Prostate gland (tissue), 2 donors: Measurements from ENCODE around the gene CFAP97D1. TPM values are rescaled to one million over a fixed set of nuclear protein-coding genes. Genes with fewer than 3 reads are reported as not detected.

Experiments
- DNase-seq: peaks from one replicate; pipeline ENCODE4 v3.0.0-alpha.2; 2019; ENCODE audit warnings: low spot score
- H3K27ac ChIP-seq, 2 donors: fragments of 200-600 bp; sonication (generic); 2 replicates each; pipeline ENCODE4 v1.5.1; 2017 to 2019
- H3K27me3 ChIP-seq: fragments of 200-600 bp; sonication (generic); replicated peaks from 2 replicates; pipeline ENCODE4 v1.5.1; 2019; ENCODE audit not compliant: insufficient read depth
- H3K36me3 ChIP-seq, 2 donors: fragments of 200-600 bp; sonication (generic); 1 replicate in 1 of 2; 2 replicates in 1 of 2; pipeline versions ENCODE4 v1.5.1 to v1.8.1; 2017 to 2019
- H3K4me1 ChIP-seq: fragments of 200-600 bp; sonication (generic); replicated peaks from 2 replicates; pipeline ENCODE4 v1.5.1; 2019
- H3K4me3 ChIP-seq, 2 donors: fragments of 200-600 bp; sonication (generic); 2 replicates each; pipeline ENCODE4 v1.5.1; 2017 to 2019
- H3K9me3 ChIP-seq: fragments of 200-600 bp; sonication (generic); 2 replicates; pipeline ENCODE4 v1.5.1; 2017
- POLR2A ChIP-seq: fragments of 450-650 bp; IDR thresholded peaks from one replicate; pipeline ENCODE4 v1.6.1; 2016; ENCODE audit warnings: antibody characterized with exemption, mild to moderate bottlenecking
- POLR2AphosphoS5 ChIP-seq: sonication (generic); formaldehyde crosslinking; IDR thresholded peaks from one replicate; pipeline ENCODE4 v1.6.1; 2017; ENCODE audit warnings: antibody characterized with exemption
- WGBS: methylation state at CpG from one replicate; pipeline ENCODE4 v1.1.5; 2018; 5-methylcytosine and 5-hydroxymethylcytosine counted together
- intact Hi-C: fragments of 100-400 bp; cut with DNase I; formaldehyde crosslinking; loops from one replicate; pipeline ENCODE4 v1.14.2; 2022
- total RNA-seq, 2 donors: library from RNA; depleted of rRNA; stranded (reverse); fragments of >200 nt; gene quantifications; one replicate each; pipeline ENCODE4 v1.1.0, GENCODE V29; 2016
- TF ChIP-seq, protein P1 (sequence below), 4 experiments: fragments of 200-600 bp in 2 of 4; fragments of 450-650 bp in 2 of 4; sonication (generic) in 2 of 4; IDR thresholded peaks; 1 replicate in 3 of 4; 2 replicates in 1 of 4; pipeline ENCODE4 v1.5.1; 2016 to 2019; ENCODE audit warnings: antibody characterized with exemption in 4 of 4, mild to moderate bottlenecking in 2 of 4, moderate library complexity in 2 of 4

Gene CFAP97D1
- total RNA-seq, 2 donors from 2014 or later, result 1.1 TPM; not detected in 1

DNA sequence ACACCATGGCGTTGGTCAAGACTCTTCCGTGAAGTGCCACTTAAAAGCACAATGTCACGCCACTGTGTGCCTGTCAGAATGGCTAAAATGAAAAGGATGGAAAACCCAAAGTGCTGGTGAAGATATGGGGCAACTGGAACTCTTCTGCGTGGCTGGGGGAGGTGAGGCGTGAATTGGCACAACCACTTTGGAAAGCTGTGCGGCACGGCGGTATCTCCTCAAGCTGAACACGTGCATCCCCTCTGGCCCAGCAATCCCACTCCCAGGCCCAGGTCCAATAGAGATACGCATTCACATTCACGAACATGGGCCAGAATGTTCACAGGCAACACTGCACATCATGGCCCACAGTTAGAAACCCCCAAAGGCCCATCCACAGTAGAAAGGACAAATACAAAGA, 10.4 kb upstream of the CFAP97D1 start:
- TF ChIP-seq, protein P1, sequence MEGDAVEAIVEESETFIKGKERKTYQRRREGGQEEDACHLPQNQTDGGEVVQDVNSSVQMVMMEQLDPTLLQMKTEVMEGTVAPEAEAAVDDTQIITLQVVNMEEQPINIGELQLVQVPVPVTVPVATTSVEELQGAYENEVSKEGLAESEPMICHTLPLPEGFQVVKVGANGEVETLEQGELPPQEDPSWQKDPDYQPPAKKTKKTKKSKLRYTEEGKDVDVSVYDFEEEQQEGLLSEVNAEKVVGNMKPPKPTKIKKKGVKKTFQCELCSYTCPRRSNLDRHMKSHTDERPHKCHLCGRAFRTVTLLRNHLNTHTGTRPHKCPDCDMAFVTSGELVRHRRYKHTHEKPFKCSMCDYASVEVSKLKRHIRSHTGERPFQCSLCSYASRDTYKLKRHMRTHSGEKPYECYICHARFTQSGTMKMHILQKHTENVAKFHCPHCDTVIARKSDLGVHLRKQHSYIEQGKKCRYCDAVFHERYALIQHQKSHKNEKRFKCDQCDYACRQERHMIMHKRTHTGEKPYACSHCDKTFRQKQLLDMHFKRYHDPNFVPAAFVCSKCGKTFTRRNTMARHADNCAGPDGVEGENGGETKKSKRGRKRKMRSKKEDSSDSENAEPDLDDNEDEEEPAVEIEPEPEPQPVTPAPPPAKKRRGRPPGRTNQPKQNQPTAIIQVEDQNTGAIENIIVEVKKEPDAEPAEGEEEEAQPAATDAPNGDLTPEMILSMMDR (IDR thresholded peaks at IDR 0.05), result no peak
- TF ChIP-seq POLR2A (no peak), POLR2AphosphoS5 (no peak)
- peaks cover 9% of the 10 kb centered on the region for H3K4me1 ChIP-seq
- WGBS, result 94% methylated on average over 11 of the region's 11 CpGs

GRCh38 chr17:43770957-43771356, 9.3 kb upstream of the CFAP97D1 start:
- H3K27me3 ChIP-seq, result no peaks in the 10 kb centered on the region
- DNase-seq, result no peak
- WGBS, result 93% methylated on average over 2 of the region's 2 CpGs
- H3K36me3 ChIP-seq, result peaks cover 0 to 14% of the 10 kb centered on the region in 2 donors
- intact Hi-C loops, result loop anchor here (10.0 kb wide), 1 partner anchor 366 kb away; no protein-coding TSS in a partner anchor
- no peak overlapping the region for H3K4me3 ChIP-seq
- TF ChIP-seq, protein P1 (IDR thresholded peaks at IDR 0.05), result no peak
- TF ChIP-seq POLR2A (no peak), POLR2AphosphoS5 (no peak)
- H3K27ac ChIP-seq, result no peak overlapping the region
- no peaks in the 10 kb centered on the region for H3K9me3 ChIP-seq
- peaks cover 9% of the 10 kb centered on the region for H3K4me1 ChIP-seq

More for the DNA sequence above, 10.4 kb upstream of the CFAP97D1 start:
- DNase-seq, result no peak
- H3K9me3 ChIP-seq, result no peaks in the 10 kb centered on the region
- peaks cover 0 to 14% of the 10 kb centered on the region in 2 donors for H3K36me3 ChIP-seq
- no peak overlapping the region for H3K27ac ChIP-seq
- no peaks in the 10 kb centered on the region for H3K27me3 ChIP-seq
- intact Hi-C loops, result loop anchor here (10.0 kb wide), 1 partner anchor 365 kb away; no protein-coding TSS in a partner anchor
- H3K4me3 ChIP-seq, result no peak overlapping the region

GRCh38 chr17:43771463-43771862, 8.8 kb upstream of the CFAP97D1 start:
- Histone ChIP-seq H3K27ac (no peak overlapping the region), H3K4me3 (no peak overlapping the region), H3K4me1 (peaks cover 12% of the 10 kb centered on the region), H3K27me3 (no peaks in the 10 kb centered on the region), H3K9me3 (no peaks in the 10 kb centered on the region), H3K36me3 (peaks cover 0 to 14% of the 10 kb centered on the region in 2 donors)
- DNase-seq, result no peak
- TF ChIP-seq POLR2AphosphoS5, result no peak
- TF ChIP-seq POLR2A, result no peak
- TF ChIP-seq, protein P1 (IDR thresholded peaks at IDR 0.05), result no peak
- intact Hi-C loops, result loop anchor here (10.0 kb wide), 1 partner anchor 367 kb away; no protein-coding TSS in a partner anchor
- WGBS, result 88% methylated on average over 9 of the region's 9 CpGs

- Histone ChIP-seq H3K36me3 (peaks cover 0 to 14% of the 10 kb centered on the region in 2 donors), H3K4me1 (peaks cover 14% of the 10 kb centered on the region), H3K27ac (peak overlapping the region; percentile 40 to 70), H3K4me3 (no peak overlapping the region), H3K27me3 (no peaks in the 10 kb centered on the region), H3K9me3 (no peaks in the 10 kb centered on the region)
- 59% methylated on average over 10 of the region's 10 CpGs for WGBS
- TF ChIP-seq POLR2A, result no peak
- TF ChIP-seq, protein P1 (IDR thresholded peaks at IDR 0.05), result no peak
- peak; percentile 27 for TF ChIP-seq POLR2AphosphoS5
- no peak for DNase-seq
- intact Hi-C loops, result loop anchor here (10.0 kb wide), 1 partner anchor 368 kb away; no protein-coding TSS in a partner anchor
These were observed 7.2 kb upstream of the CFAP97D1 start for GRCh38 chr17:43772877-43773648.
